Activated T-helper 17 cell treated with anti-CD3 and anti-CD28 coated beads, Interleukin-2, amount 50 U/mL, for 72 hours (primary cell): ENCODE results near the gene RBM12. TPM values are rescaled to one million over a fixed set of nuclear protein-coding genes. Genes with fewer than 3 reads are reported as not detected.

Source experiments
- ATAC-seq: fragments of 150-1000 bp; cut with Tn5 transposase; replicated peaks from 2 replicates; pipeline ENCODE4 v1.10.0; 2021; ENCODE audit warnings: mild to moderate bottlenecking, moderate library complexity
- H3K27ac Mint-ChIP-seq: one replicate; pipeline ENCODE4 v1.8.0; 2022; ENCODE audit warnings: mixed read lengths
- H3K27me3 Mint-ChIP-seq: one replicate; pipeline ENCODE4 v1.8.0; 2022; ENCODE audit warnings: mixed read lengths
- H3K36me3 Mint-ChIP-seq: one replicate; pipeline ENCODE4 v1.8.0; 2022; ENCODE audit warnings: low read depth, mild to moderate bottlenecking, mixed read lengths
- H3K4me1 Mint-ChIP-seq: one replicate; pipeline ENCODE4 v1.8.0; 2022; ENCODE audit warnings: mixed read lengths
- H3K4me3 Mint-ChIP-seq: one replicate; pipeline ENCODE4 v1.8.0; 2022; ENCODE audit warnings: mild to moderate bottlenecking, mixed read lengths
- H3K9me3 Mint-ChIP-seq: one replicate; pipeline ENCODE4 v1.8.0; 2022; ENCODE audit warnings: mixed read lengths
- total RNA-seq, 2 donors: library from RNA; stranded (reverse); gene quantifications; one replicate each; pipeline ENCODE4 v1.2.3, GENCODE V29; 2022

Gene RBM12
- total RNA-seq, 2 donors from 2014 or later = 106 to 116 TPM

- H3K36me3 Mint-ChIP-seq = no peaks in the 10 kb centered on the region
- no peak overlapping the region for H3K4me3 Mint-ChIP-seq
- H3K9me3 Mint-ChIP-seq = no peaks in the 10 kb centered on the region
- no peaks in the 10 kb centered on the region for H3K27me3 Mint-ChIP-seq
- no peak overlapping the region for H3K27ac Mint-ChIP-seq
- no peak for ATAC-seq
- H3K4me1 Mint-ChIP-seq = peaks cover 5% of the 10 kb centered on the region
Observed at GRCh38 chr20:35611482-35611881, 53.2 kb downstream of the RBM12 start.

GRCh38 chr20:35610833-35611427 is 53.8 kb downstream of the RBM12 start:
- Mint-ChIP-seq H3K27ac (no peak overlapping the region), H3K4me3 (no peak overlapping the region), H3K27me3 (no peaks in the 10 kb centered on the region), H3K4me1 (peaks cover 5% of the 10 kb centered on the region), H3K36me3 (no peaks in the 10 kb centered on the region), H3K9me3 (no peaks in the 10 kb centered on the region)
- no peak for ATAC-seq

- no peaks in the 10 kb centered on the region for H3K9me3 Mint-ChIP-seq
- H3K36me3 Mint-ChIP-seq = no peaks in the 10 kb centered on the region
- no peak overlapping the region for H3K27ac Mint-ChIP-seq
- ATAC-seq = no peak
- no peaks in the 10 kb centered on the region for H3K4me1 Mint-ChIP-seq
- peaks cover 3% of the 10 kb centered on the region for H3K27me3 Mint-ChIP-seq
- no peak overlapping the region for H3K4me3 Mint-ChIP-seq
Observed at GRCh38 chr20:35607003-35607735, 57.5 kb downstream of the RBM12 start.

- Mint-ChIP-seq H3K27me3 (peaks cover 4% of the 10 kb centered on the region), H3K27ac (no peak overlapping the region), H3K4me1 (no peaks in the 10 kb centered on the region), H3K36me3 (no peaks in the 10 kb centered on the region), H3K4me3 (no peak overlapping the region), H3K9me3 (no peaks in the 10 kb centered on the region)
- ATAC-seq = no peak
Observed at GRCh38 chr20:35606127-35606526, 58.6 kb downstream of the RBM12 start.

GRCh38 chr20:35604449-35604747 is 60.3 kb downstream of the RBM12 start:
- no peak for ATAC-seq
- Mint-ChIP-seq H3K27ac (no peak overlapping the region), H3K36me3 (no peaks in the 10 kb centered on the region), H3K27me3 (peaks cover 8% of the 10 kb centered on the region), H3K4me3 (no peak overlapping the region), H3K9me3 (no peaks in the 10 kb centered on the region), H3K4me1 (no peaks in the 10 kb centered on the region)

GRCh38 chr20:35603695-35604448 is 60.8 kb downstream of the RBM12 start:
- ATAC-seq = no peak
- no peak overlapping the region for H3K27ac Mint-ChIP-seq
- peak overlapping the region; percentile 75 for H3K4me3 Mint-ChIP-seq
- no peaks in the 10 kb centered on the region for H3K36me3 Mint-ChIP-seq
- no peaks in the 10 kb centered on the region for H3K4me1 Mint-ChIP-seq
- H3K9me3 Mint-ChIP-seq = no peaks in the 10 kb centered on the region
- peaks cover 8% of the 10 kb centered on the region for H3K27me3 Mint-ChIP-seq

GRCh38 chr20:35602851-35603495 is 61.7 kb downstream of the RBM12 start:
- peaks cover 12% of the 10 kb centered on the region for H3K27me3 Mint-ChIP-seq
- H3K27ac Mint-ChIP-seq = no peak overlapping the region
- H3K9me3 Mint-ChIP-seq = no peaks in the 10 kb centered on the region
- no peak for ATAC-seq
- peak overlapping the region; percentile 75 for H3K4me3 Mint-ChIP-seq
- H3K4me1 Mint-ChIP-seq = no peaks in the 10 kb centered on the region
- H3K36me3 Mint-ChIP-seq = no peaks in the 10 kb centered on the region

- peak overlapping the region; percentile 75 for H3K4me3 Mint-ChIP-seq
- peaks cover 12% of the 10 kb centered on the region for H3K27me3 Mint-ChIP-seq
- no peak overlapping the region for H3K27ac Mint-ChIP-seq
- H3K4me1 Mint-ChIP-seq = no peaks in the 10 kb centered on the region
- H3K9me3 Mint-ChIP-seq = no peaks in the 10 kb centered on the region
- H3K36me3 Mint-ChIP-seq = no peaks in the 10 kb centered on the region
- ATAC-seq = no peak
Observed at GRCh38 chr20:35601990-35602389, 62.7 kb downstream of the RBM12 start.

GRCh38 chr20:35600993-35601973 is 63.4 kb downstream of the RBM12 start:
- H3K9me3 Mint-ChIP-seq = no peaks in the 10 kb centered on the region
- peak; percentile 94 for ATAC-seq
- H3K4me3 Mint-ChIP-seq = peak overlapping the region; percentile 75
- H3K27ac Mint-ChIP-seq = no peak overlapping the region
- H3K36me3 Mint-ChIP-seq = no peaks in the 10 kb centered on the region
- H3K27me3 Mint-ChIP-seq = peaks cover 12% of the 10 kb centered on the region
- H3K4me1 Mint-ChIP-seq = no peaks in the 10 kb centered on the region

GRCh38 chr20:35600176-35600992 is 64.3 kb downstream of the RBM12 start:
- peak overlapping the region; percentile 75 for H3K4me3 Mint-ChIP-seq
- no peaks in the 10 kb centered on the region for H3K4me1 Mint-ChIP-seq
- no peak for ATAC-seq
- H3K36me3 Mint-ChIP-seq = no peaks in the 10 kb centered on the region
- peaks cover 12% of the 10 kb centered on the region for H3K27me3 Mint-ChIP-seq
- H3K9me3 Mint-ChIP-seq = no peaks in the 10 kb centered on the region
- no peak overlapping the region for H3K27ac Mint-ChIP-seq

GRCh38 chr20:35599776-35600120 is 65.0 kb downstream of the RBM12 start:
- H3K4me3 Mint-ChIP-seq = no peak overlapping the region
- no peak for ATAC-seq
- H3K27ac Mint-ChIP-seq = no peak overlapping the region
- H3K9me3 Mint-ChIP-seq = no peaks in the 10 kb centered on the region
- peaks cover 12% of the 10 kb centered on the region for H3K27me3 Mint-ChIP-seq
- H3K4me1 Mint-ChIP-seq = no peaks in the 10 kb centered on the region
- no peaks in the 10 kb centered on the region for H3K36me3 Mint-ChIP-seq
